HepG2 (cell line): Measurements from ENCODE around the gene GLG1. TPM values are rescaled to one million over a fixed set of nuclear protein-coding genes. Genes with fewer than 3 reads are reported as not detected.
A peak's percentile ranks its signal among the peaks of the same experiment; 100 is the strongest.
"Not testable (repeated sequence)": the region's sequence is repeated elsewhere in the genome, so short reads cannot be mapped to it uniquely, and the experiment has no call there.

ENCODE experiments used
- ATAC-seq: fragments of 200-7000 bp; cut with Tn5 transposase; 3 replicates; pipeline ENCODE4 v1.9.1; 2020; ENCODE audit warnings: mild to moderate bottlenecking, moderate library complexity
- BruUV-seq: library from RNA; stranded (reverse); fragments of 400-500 nt; replicated peaks from 2 replicates; lab custom pipeline; 2021; lab: Mats Ljungman, UMichigan
- CTCF ChIA-PET: fragments of 300-600 bp; formaldehyde crosslinking; extraction: SDS; loops from one replicate; lab custom pipeline; 2021; ENCODE audit warnings: low total read pairs, inconsistent platforms, low intra/inter-chr PET ratio; lab: Yijun Ruan, JAX
- POLR2A ChIA-PET: fragments of 350-600 bp; sonication (Branson Sonifier 250); formaldehyde crosslinking; loops from one replicate; lab custom pipeline; 2020; ENCODE audit warnings: antibody characterized with exemption, inconsistent platforms; lab: Yijun Ruan, JAX
- DNase-seq: peaks from one replicate; pipeline ENCODE4 v3.0.0-alpha.2; 2015; ENCODE audit warnings: low spot score
- FAIRE-seq: peaks from 3 replicates; lab custom pipeline; 2011; peaks lifted over from hg19 to GRCh38; lab: Jason Lieb, UNC
- H2AFZ ChIP-seq: one replicate; pipeline ENCODE4 v1.6.1; 2011; ENCODE audit warnings: low read length, inconsistent platforms
- H3K27ac ChIP-seq: fragments of 300-600 bp; 3 replicates; pipeline ENCODE4 v1.8.0; 2011; ENCODE audit warnings: mixed run types, mild to moderate bottlenecking, mixed read lengths, low read length, inconsistent platforms; ENCODE audit not compliant: insufficient read depth; ENCODE audit errors: extremely low read length
- H3K27me3 ChIP-seq, 2 experiments: fragments of 200-600 bp in 1 of 2; 2 replicates in 1 of 2; 3 replicates in 1 of 2; pipeline versions ENCODE4 v1.6.0 to v1.8.0; 2011; ENCODE audit warnings: low read length in 2 of 2, mild to moderate bottlenecking in 2 of 2, moderate library complexity in 2 of 2, inconsistent platforms in 1 of 2; ENCODE audit not compliant: insufficient read depth in 2 of 2, control insufficient read depth in 1 of 2
- H3K36me3 ChIP-seq, 2 experiments: fragments of 200-600 bp in 1 of 2; replicated peaks in 1 of 2; 2 replicates in 1 of 2; 3 replicates in 1 of 2; pipeline versions ENCODE4 v1.5.1 to v1.8.0; 2011; ENCODE audit warnings: low read length in 2 of 2, inconsistent platforms in 1 of 2; ENCODE audit not compliant: insufficient read depth in 2 of 2, control insufficient read depth in 1 of 2
- H3K4me1 ChIP-seq: 2 replicates; pipeline ENCODE4 v1.5.1; 2012; ENCODE audit warnings: low read length, inconsistent platforms; ENCODE audit not compliant: insufficient read depth
- H3K4me2 ChIP-seq: 2 replicates; pipeline ENCODE4 v1.6.0; 2011; ENCODE audit warnings: low read depth, low read length, inconsistent platforms
- H3K4me3 ChIP-seq, 3 experiments: fragments of 200-600 bp in 1 of 3; sonication (generic), shearing (Covaris generic) in 1 of 3; replicated peaks in 1 of 3; 2 replicates each; pipeline ENCODE4 v1.5.1; 2011 to 2016; ENCODE audit warnings: low read length in 3 of 3, inconsistent platforms in 2 of 3, low read depth in 2 of 3, mild to moderate bottlenecking in 2 of 3, control low read depth in 1 of 3, mixed read lengths in 1 of 3; ENCODE audit not compliant: insufficient read depth in 1 of 3
- H3K79me2 ChIP-seq: one replicate; pipeline ENCODE4 v1.6.1; 2011; ENCODE audit warnings: low read length, inconsistent platforms; ENCODE audit not compliant: insufficient read depth
- H3K9ac ChIP-seq: 2 replicates; pipeline ENCODE4 v1.6.0; 2011; ENCODE audit warnings: mild to moderate bottlenecking, low read depth, low read length, inconsistent platforms; ENCODE audit not compliant: insufficient read depth
- H3K9me3 ChIP-seq: 2 replicates; pipeline ENCODE4 v1.5.1; 2012; ENCODE audit warnings: mild to moderate bottlenecking, low read length
- H4K20me1 ChIP-seq: 2 replicates; pipeline ENCODE4 v1.6.0; 2011; ENCODE audit warnings: inconsistent platforms, mild to moderate bottlenecking, low read length, moderate library complexity; ENCODE audit not compliant: insufficient read depth
- FOSL2 ChIP-seq: sonication (generic); formaldehyde crosslinking; IDR thresholded peaks from 2 replicates; pipeline ENCODE4 v1.4.0; 2020; ENCODE audit warnings: missing genetic modification reagents
- KMT2B ChIP-seq: IDR thresholded peaks from 2 replicates; pipeline ENCODE4 v1.6.1; 2016; ENCODE audit warnings: missing genetic modification reagents, missing compliant biosample characterization
- PHF20 ChIP-seq: sonication (generic); formaldehyde crosslinking; IDR thresholded peaks from 2 replicates; pipeline ENCODE4 v1.5.0; 2020; ENCODE audit warnings: mild to moderate bottlenecking, missing genetic modification reagents
- ZNF230 ChIP-seq: sonication (generic); formaldehyde crosslinking; IDR thresholded peaks from 2 replicates; pipeline ENCODE4 v1.4.0; 2020; ENCODE audit warnings: mild to moderate bottlenecking, missing genetic modification reagents
- ZNF3 ChIP-seq: IDR thresholded peaks from 2 replicates; pipeline ENCODE4 v1.7.0; 2017; ENCODE audit warnings: inconsistent platforms
- ZNF549 ChIP-seq: sonication (generic); formaldehyde crosslinking; IDR thresholded peaks from 2 replicates; pipeline ENCODE4 v1.5.0; 2020; ENCODE audit warnings: missing genetic modification reagents
- ZNF562 ChIP-seq: sonication (generic); formaldehyde crosslinking; IDR thresholded peaks from 2 replicates; pipeline ENCODE4 v1.8.0; 2022; ENCODE audit warnings: missing genetic modification reagents, borderline replicate concordance
- WGBS: methylation state at CpG from one replicate; pipeline ENCODE4 v1.1.6; 2017; ENCODE audit warnings: low lambda C conversion rate; 5-methylcytosine and 5-hydroxymethylcytosine counted together
- in situ Hi-C: cut with HindIII; loops from 2 replicates; pipeline ENCODE4 v1.10.0; 2017; ENCODE audit warnings: low pct_unique_long_range_greater_than_20kb; ENCODE audit not compliant: extremely low pct_ligation_motif_present
- intact Hi-C: fragments of 100-400 bp; cut with micrococcal nuclease; formaldehyde crosslinking; loops from one replicate; pipeline ENCODE4 v1.10.0; 2022; ENCODE audit not compliant: unreplicated experiment
- polyA plus RNA-seq, 8 experiments: library from polyadenylated mRNA; depleted of rRNA in 3 of 8; stranded (reverse) in 7 of 8; unstranded in 1 of 8; fragments of >200 nt; fragmentation: Illumina TruSeq in 4 of 8; extraction: Trizol in 4 of 8; gene quantifications; 2 replicates each; pipeline versions ENCODE4 v1.2.1 to v1.2.3, GENCODE V29; 2011 to 2016; ENCODE audit warnings: low read depth in 4 of 8, missing spikeins in 1 of 8, mixed read lengths in 1 of 8; ENCODE audit not compliant: insufficient read depth in 1 of 8
- total RNA-seq, 5 experiments: library from RNA; depleted of rRNA; stranded (reverse); fragments of >200 nt; fragmentation: Illumina TruSeq; extraction: Trizol; gene quantifications; 2 replicates each; pipeline ENCODE4 v1.2.3, GENCODE V29; 2016; ENCODE audit warnings: low read depth in 1 of 5

GLG1 gene
- total and polyA plus RNA-seq, 2 of the 13 experiments (the other 11 are each of a cell fraction or from before 2014, with no cell fraction given) = 87.7 to 141 TPM

GRCh38 chr16:74654536-74655050 is 47.7 kb upstream of the GLG1 start:
- intact Hi-C loops (no loop called here), in situ Hi-C loops (no loop called here)
- POLR2A ChIA-PET = no interaction called here
- H3K4me2 ChIP-seq = no peak overlapping the region
- ATAC-seq = no peak
- peaks cover 23% of the 10 kb centered on the region for H3K4me1 ChIP-seq
- no peak for TF ChIP-seq ZNF230 (CRISPR knock-in tag)
- no peak for TF ChIP-seq ZNF562 (CRISPR knock-in tag)
- TF ChIP-seq KMT2B (CRISPR knock-in tag) = no peak
- no peak for TF ChIP-seq PHF20 (CRISPR knock-in tag)
- TF ChIP-seq ZNF549 (CRISPR knock-in tag) = no peak
- TF ChIP-seq ZNF3 (CRISPR knock-in tag) = no peak
- no peaks in the 10 kb centered on the region; the same call in 1 of the 2 replicates for H4K20me1 ChIP-seq
- no peaks in the 10 kb centered on the region for H3K9me3 ChIP-seq
- CTCF ChIA-PET = no interaction called here
- peaks cover 12 to 82% of the 10 kb centered on the region in 2 experiments for H3K36me3 ChIP-seq
- H3K27ac ChIP-seq = no peak overlapping the region
- BruUV-seq = no TSS peak
- H3K9ac ChIP-seq = no peak overlapping the region
- H3K27me3 ChIP-seq = no peaks in the 10 kb centered on the region
- H3K79me2 ChIP-seq = peaks cover 72% of the 10 kb centered on the region
- FAIRE-seq = no peak
- no peak overlapping the region for H2AFZ ChIP-seq
- no peak overlapping the region for H3K4me3 ChIP-seq
- no peak for DNase-seq
- WGBS = 98% methylated on average over 3 of the region's 3 CpGs

DNA sequence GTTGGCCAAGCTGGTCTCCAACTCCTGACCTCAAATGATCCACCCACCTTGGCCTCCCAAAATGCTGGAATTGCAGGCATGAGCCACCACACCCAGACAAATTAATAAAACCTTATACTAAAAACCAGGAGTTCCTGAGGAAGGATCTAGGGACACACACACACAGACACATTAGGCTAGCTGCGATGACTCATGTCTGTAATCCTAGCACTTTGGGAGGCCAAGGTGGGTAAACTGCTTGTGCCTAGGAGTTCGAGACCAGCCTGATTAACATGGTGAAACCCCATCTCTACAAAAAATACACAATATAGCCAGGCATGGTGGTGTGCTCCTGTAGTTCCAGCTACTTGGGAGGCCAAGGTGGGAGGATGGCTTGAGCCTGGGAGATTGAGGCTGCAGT is 46.0 kb upstream of the GLG1 start:
- H3K4me1 ChIP-seq, H3K4me2 ChIP-seq, H3K9ac ChIP-seq, H3K4me3 ChIP-seq, H4K20me1 ChIP-seq, H3K27me3 ChIP-seq, in situ Hi-C loops, H3K27ac ChIP-seq, CTCF ChIA-PET, DNase-seq, H2AFZ ChIP-seq, FAIRE-seq, ATAC-seq, BruUV-seq, intact Hi-C loops, H3K9me3 ChIP-seq: not testable (repeated sequence)
- WGBS = 100% methylated on average over 2 of the region's 2 CpGs
- POLR2A ChIA-PET = interaction anchor here (1.8 kb wide), 1 partner anchor 14 kb away, joined by 7 read pairs; the partner anchor contains the start of gene RFWD3
- Histone ChIP-seq H3K79me2 (peaks cover 57% of the 10 kb centered on the region), H3K36me3 (peaks cover 11 to 81% of the 10 kb centered on the region in 2 experiments)
- TF ChIP-seq FOSL2 (CRISPR knock-in tag) = peak; percentile 37
- TF ChIP-seq, all 625 proteins: peak for 1; not testable (repeated sequence) for 624
